Daoy (cell line): ENCODE measurements around the gene CTU1. TPM values are rescaled to one million over a fixed set of nuclear protein-coding genes. Genes with fewer than 3 reads are reported as not detected.
A peak's percentile ranks its signal among the peaks of the same experiment; 100 is the strongest.

Source experiments
- DNase-seq: peaks from one replicate; pipeline ENCODE4 v3.0.0-alpha.2; 2015; ENCODE audit warnings: low read depth
- total RNA-seq: library from RNA; depleted of rRNA; stranded (reverse); fragments of >200 nt; shearing (Covaris generic); gene quantifications from 2 replicates; pipeline ENCODE4 v1.2.3, GENCODE V29; 2014

The CTU1 gene
- total RNA-seq, 1 experiment from 2014 or later, result 19.5 TPM

- DNase-seq, result no peak
These were observed 4.3 kb downstream of the CTU1 start for GRCh38 chr19:51103926-51104341.

- no peak for DNase-seq
These were observed 5.2 kb downstream of the CTU1 start for GRCh38 chr19:51102991-51103390.

GRCh38 chr19:51101171-51101865, 6.9 kb downstream of the CTU1 start:
- DNase-seq, result no peak

GRCh38 chr19:51100601-51101000, 7.6 kb downstream of the CTU1 start:
- DNase-seq, result no peak

GRCh38 chr19:51099047-51099382, 9.2 kb downstream of the CTU1 start:
- DNase-seq, result no peak

- no peak for DNase-seq
These were observed 9.7 kb downstream of the CTU1 start for GRCh38 chr19:51098365-51099046.

GRCh38 chr19:51097796-51098195, 10.4 kb downstream of the CTU1 start:
- DNase-seq, result no peak

- peak; percentile 63 for DNase-seq
These were observed 11.0 kb downstream of the CTU1 start for GRCh38 chr19:51097166-51097738.

- DNase-seq, result no peak
These were observed 11.6 kb downstream of the CTU1 start for GRCh38 chr19:51096473-51097165.

GRCh38 chr19:51094696-51095279, 13.4 kb downstream of the CTU1 start:
- DNase-seq, result peak; percentile 47

GRCh38 chr19:51093510-51094345, 14.5 kb downstream of the CTU1 start:
- peak; percentile 45 for DNase-seq

- no peak for DNase-seq
These were observed 15.1 kb downstream of the CTU1 start for GRCh38 chr19:51093101-51093500.

GRCh38 chr19:51091895-51092873, 16.0 kb downstream of the CTU1 start:
- DNase-seq, result peak; percentile 59

GRCh38 chr19:51091126-51091525, 17.1 kb downstream of the CTU1 start:
- DNase-seq, result no peak

GRCh38 chr19:51090471-51090870, 17.7 kb downstream of the CTU1 start:
- DNase-seq, result no peak

GRCh38 chr19:51089786-51090185, 18.4 kb downstream of the CTU1 start:
- DNase-seq, result no peak

- no peak for DNase-seq
These were observed 21.9 kb downstream of the CTU1 start for GRCh38 chr19:51086153-51086850.

GRCh38 chr19:51084505-51084904, 23.7 kb downstream of the CTU1 start:
- DNase-seq, result no peak

- no peak for DNase-seq
These were observed 24.4 kb downstream of the CTU1 start for GRCh38 chr19:51083783-51084182.
